H1 (cell line): ENCODE data around the gene BNIP2. TPM values are rescaled to one million over a fixed set of nuclear protein-coding genes. Genes with fewer than 3 reads are reported as not detected.

Source experiments
- CTCF ChIA-PET: fragments of 300-600 bp; sonication (Branson Sonifier 250); formaldehyde crosslinking; loops from one replicate; lab custom pipeline; 2021; ENCODE audit not compliant: partially characterized antibody; lab: Charles Lee
- POLR2A ChIA-PET: fragments of 300-600 bp; sonication (Branson Sonifier 250); formaldehyde crosslinking; loops from one replicate; lab custom pipeline; 2021; ENCODE audit warnings: inconsistent platforms; ENCODE audit not compliant: partially characterized antibody; lab: Charles Lee
- DNase-seq, 2 experiments: peaks; one replicate each; pipeline versions ENCODE4 v3.0.0 to v3.0.0-alpha.2; 2010 to 2022; ENCODE audit warnings: low spot score in 2 of 2, low read depth in 1 of 2, mixed read lengths in 1 of 2
- FAIRE-seq: peaks from 2 replicates; lab custom pipeline; 2011; peaks lifted over from hg19 to GRCh38; lab: Jason Lieb, UNC
- H2AFZ ChIP-seq: 2 replicates; pipeline ENCODE4 v1.8.1; 2012; ENCODE audit warnings: low read length, inconsistent platforms
- H2AK5ac ChIP-seq: 2 replicates; pipeline ENCODE4 v1.6.1; 2013; ENCODE audit warnings: low read depth, low read length
- H2BK120ac ChIP-seq: replicated peaks from 2 replicates; pipeline ENCODE3; 2013; ENCODE audit warnings: low read depth, low read length, inconsistent platforms
- H2BK12ac ChIP-seq: 2 replicates; pipeline ENCODE4 v1.6.1; 2013; ENCODE audit warnings: low read depth, low read length
- H2BK15ac ChIP-seq: 2 replicates; pipeline ENCODE4 v1.6.1; 2013; ENCODE audit warnings: low read length
- H2BK20ac ChIP-seq: 2 replicates; pipeline ENCODE4 v1.6.1; 2013; ENCODE audit warnings: low read length
- H2BK5ac ChIP-seq: 2 replicates; pipeline ENCODE4 v1.6.1; 2013; ENCODE audit warnings: low read depth, low read length
- H3K14ac ChIP-seq: 2 replicates; pipeline ENCODE4 v1.6.1; 2013; ENCODE audit warnings: inconsistent platforms; ENCODE audit not compliant: insufficient read length
- H3K18ac ChIP-seq: 2 replicates; pipeline ENCODE4 v1.6.1; 2013; ENCODE audit warnings: low read length; ENCODE audit errors: extremely low read depth
- H3K23ac ChIP-seq: 2 replicates; pipeline ENCODE4 v1.6.1; 2013; ENCODE audit warnings: inconsistent platforms; ENCODE audit not compliant: insufficient read length
- H3K23me2 ChIP-seq: 2 replicates; pipeline ENCODE4 v1.6.1; 2013; ENCODE audit warnings: low read depth, low read length
- H3K27ac ChIP-seq: 2 replicates; pipeline ENCODE4 v1.6.1; 2011; ENCODE audit warnings: low read depth, low read length, inconsistent platforms
- H3K27me3 ChIP-seq, 4 experiments: replicated peaks in 1 of 4; 1 replicate in 1 of 4; 2 replicates in 3 of 4; pipeline versions ENCODE4 v1.6.1 to v1.8.1; 2011 to 2013; ENCODE audit warnings: low read length in 3 of 4, mild to moderate bottlenecking in 3 of 4, inconsistent platforms in 2 of 4, mixed read lengths in 2 of 4, moderate library complexity in 1 of 4; ENCODE audit not compliant: control insufficient read depth in 3 of 4, insufficient read depth in 3 of 4; ENCODE audit errors: extremely low read depth in 1 of 4
- H3K36me3 ChIP-seq, 4 experiments: 2 replicates each; pipeline versions ENCODE4 v1.6.1 to v1.8.1; 2011 to 2013; ENCODE audit warnings: mild to moderate bottlenecking in 4 of 4, low read length in 3 of 4, moderate library complexity in 2 of 4, control low read depth in 1 of 4, inconsistent platforms in 1 of 4; ENCODE audit not compliant: insufficient read depth in 4 of 4, control insufficient read depth in 2 of 4
- H3K4ac ChIP-seq: replicated peaks from 2 replicates; pipeline ENCODE3; 2013; ENCODE audit warnings: low read length, low read depth, mixed read lengths, inconsistent platforms; ENCODE audit not compliant: insufficient read length
- H3K4me1 ChIP-seq, 4 experiments: replicated peaks in 1 of 4; 1 replicate in 1 of 4; 2 replicates in 3 of 4; pipeline versions ENCODE4 v1.6.1 to v1.8.1; 2011 to 2013; ENCODE audit warnings: low read length in 3 of 4, inconsistent platforms in 2 of 4, mixed read lengths in 1 of 4; ENCODE audit not compliant: insufficient read depth in 4 of 4, control insufficient read depth in 3 of 4
- H3K4me2 ChIP-seq, 2 experiments: 2 replicates each; pipeline versions ENCODE4 v1.6.1 to v1.8.1; 2011 to 2013; ENCODE audit warnings: low read depth in 2 of 2, low read length in 2 of 2, control low read depth in 1 of 2, inconsistent platforms in 1 of 2, mild to moderate bottlenecking in 1 of 2; ENCODE audit not compliant: insufficient read depth in 1 of 2
- H3K4me3 ChIP-seq, 4 experiments: fragments of 200-600, 300-600 bp in 1 of 4; sonication (generic), shearing (Covaris generic), sonication (Bioruptor Twin) in 1 of 4; 2 replicates each; pipeline versions ENCODE4 v1.5.1 to v1.8.1; 2011 to 2016; ENCODE audit warnings: low read length in 4 of 4, low read depth in 3 of 4, control low read depth in 2 of 4, inconsistent platforms in 2 of 4, mild to moderate bottlenecking in 2 of 4, mixed read lengths in 1 of 4, moderate library complexity in 1 of 4; ENCODE audit not compliant: insufficient read depth in 2 of 4; ENCODE audit errors: extremely low read depth in 1 of 4
- H3K56ac ChIP-seq: replicated peaks from 2 replicates; pipeline ENCODE3; 2013; ENCODE audit warnings: low read depth, mild to moderate bottlenecking, mixed read lengths, low read length, inconsistent platforms; ENCODE audit not compliant: insufficient read length
- H3K79me1 ChIP-seq: 2 replicates; pipeline ENCODE4 v1.6.1; 2013; ENCODE audit warnings: low read depth, low read length, control low read depth
- H3K79me2 ChIP-seq, 2 experiments: 2 replicates each; pipeline versions ENCODE4 v1.6.1 to v1.8.1; 2012 to 2013; ENCODE audit warnings: low read length in 2 of 2, mild to moderate bottlenecking in 2 of 2, inconsistent platforms in 1 of 2; ENCODE audit not compliant: insufficient read depth in 2 of 2, control insufficient read depth in 1 of 2
- H3K9ac ChIP-seq, 4 experiments: replicated peaks in 1 of 4; 1 replicate in 1 of 4; 2 replicates in 3 of 4; pipeline versions ENCODE4 v1.6.1 to v1.8.1; 2011 to 2013; ENCODE audit warnings: low read depth in 3 of 4, low read length in 3 of 4, control low read depth in 2 of 4, mild to moderate bottlenecking in 2 of 4, moderate library complexity in 2 of 4, inconsistent platforms in 1 of 4; ENCODE audit errors: extremely low read depth in 1 of 4
- H3K9me3 ChIP-seq, 2 experiments: 2 replicates each; pipeline versions ENCODE4 v1.6.1 to v1.8.1; 2012 to 2013; ENCODE audit warnings: mild to moderate bottlenecking in 2 of 2, moderate library complexity in 2 of 2, control low read depth in 1 of 2, inconsistent platforms in 1 of 2, low read depth in 1 of 2, low read length in 1 of 2, mixed read lengths in 1 of 2; ENCODE audit not compliant: insufficient read depth in 2 of 2
- H4K20me1 ChIP-seq, 2 experiments: replicated peaks in 1 of 2; 2 replicates each; pipeline versions ENCODE3 to v1.8.1; 2011 to 2013; ENCODE audit warnings: inconsistent platforms in 2 of 2, low read length in 2 of 2, mild to moderate bottlenecking in 1 of 2; ENCODE audit not compliant: insufficient read depth in 2 of 2, control insufficient read depth in 1 of 2
- H4K5ac ChIP-seq: 2 replicates; pipeline ENCODE4 v1.6.1; 2013; ENCODE audit warnings: low read length, low read depth, mixed read lengths, inconsistent platforms; ENCODE audit not compliant: insufficient read length
- H4K8ac ChIP-seq: 2 replicates; pipeline ENCODE4 v1.8.0; 2013; ENCODE audit warnings: mild to moderate bottlenecking, moderate library complexity, low read length, inconsistent platforms; ENCODE audit not compliant: insufficient read depth; ENCODE audit errors: extremely low read depth
- H4K91ac ChIP-seq: replicated peaks from 2 replicates; pipeline ENCODE3; 2013; ENCODE audit warnings: low read length, mixed read lengths, inconsistent platforms; ENCODE audit not compliant: insufficient read length
- BACH1 ChIP-seq: IDR thresholded peaks from 2 replicates; pipeline ENCODE4 v1.6.1; 2012; ENCODE audit warnings: low read length, improper control_type of control experiment
- CHD1 ChIP-seq: IDR thresholded peaks from 2 replicates; pipeline ENCODE4 v1.6.1; 2012; ENCODE audit warnings: low read depth, low read length, improper control_type of control experiment
- HDAC6 ChIP-seq: IDR thresholded peaks from one replicate; pipeline ENCODE4 v1.7.1; 2012; ENCODE audit warnings: low read depth, mild to moderate bottlenecking, inconsistent platforms, low read length, moderate library complexity
- RBBP5 ChIP-seq: IDR thresholded peaks from 2 replicates; pipeline ENCODE4 v1.7.1; 2012; ENCODE audit warnings: low read depth, mild to moderate bottlenecking, inconsistent platforms, low read length, moderate library complexity, borderline replicate concordance
- RNF2 ChIP-seq: fragments of 200-900, 300-1000 bp; sonication (generic); IDR thresholded peaks from 2 replicates; pipeline ENCODE4 v1.7.1; 2016; ENCODE audit warnings: borderline replicate concordance, low read depth, mild to moderate bottlenecking, antibody characterized with exemption, low read length; ENCODE audit not compliant: poor library complexity, severe bottlenecking; ENCODE audit errors: missing control alignments
- SIRT6 ChIP-seq: IDR thresholded peaks from one replicate; pipeline ENCODE4 v1.7.1; 2012; ENCODE audit warnings: low read length, inconsistent platforms
- YY1 ChIP-seq: IDR thresholded peaks from 2 replicates; pipeline ENCODE4 v1.6.1; 2011; ENCODE audit warnings: low read depth, mild to moderate bottlenecking, low read length
- WGBS, 2 experiments: shearing (Covaris generic) in 1 of 2; methylation state at CpG; one replicate each; pipeline versions ENCODE4 v1.1.6 to v1.1.7; 2013 to 2015; ENCODE audit warnings: low lambda C conversion rate in 2 of 2, mixed read lengths in 2 of 2, inconsistent platforms in 1 of 2, low coverage in 1 of 2, missing lambda C conversion rate in 1 of 2; ENCODE audit not compliant: insufficient replicate concordance in 2 of 2, insufficient coverage in 1 of 2, insufficient read length in 1 of 2; ENCODE audit errors: extremely low coverage in 1 of 2, missing lambda C conversion rate in 1 of 2; 5-methylcytosine and 5-hydroxymethylcytosine counted together
- polyA plus RNA-seq, 7 experiments: library from polyadenylated mRNA; depleted of rRNA in 3 of 7; stranded (reverse) in 5 of 7; unstranded in 2 of 7; fragments of >200 nt in 5 of 7; fragments of 200-250 nt in 2 of 7; gene quantifications; 1 replicate in 5 of 7; 2 replicates in 1 of 7; 4 replicates in 1 of 7; pipeline versions ENCODE4 v1.2.1 to v1.2.3, GENCODE V29; 2011 to 2013; ENCODE audit warnings: missing spikeins in 2 of 7, mixed read lengths in 2 of 7
- total RNA-seq: library from RNA; stranded (reverse); fragmentation: NEBNext Ultra II Directional; extraction: Animal tissue kit (Norgen Biotek cat#: 25700); gene quantifications from 2 replicates; pipeline ENCODE4 v1.2.1, GENCODE V29; 2021
- TF ChIP-seq, protein P1 (sequence below): IDR thresholded peaks from 2 replicates; pipeline ENCODE4 v1.6.1; 2012; ENCODE audit warnings: low read length, inconsistent platforms

BNIP2 gene
- total and polyA plus RNA-seq, 2 of the 8 experiments (the other 6 are each of a cell fraction or from before 2014, with no cell fraction given), result 11.8 to 40.6 TPM

DNA sequence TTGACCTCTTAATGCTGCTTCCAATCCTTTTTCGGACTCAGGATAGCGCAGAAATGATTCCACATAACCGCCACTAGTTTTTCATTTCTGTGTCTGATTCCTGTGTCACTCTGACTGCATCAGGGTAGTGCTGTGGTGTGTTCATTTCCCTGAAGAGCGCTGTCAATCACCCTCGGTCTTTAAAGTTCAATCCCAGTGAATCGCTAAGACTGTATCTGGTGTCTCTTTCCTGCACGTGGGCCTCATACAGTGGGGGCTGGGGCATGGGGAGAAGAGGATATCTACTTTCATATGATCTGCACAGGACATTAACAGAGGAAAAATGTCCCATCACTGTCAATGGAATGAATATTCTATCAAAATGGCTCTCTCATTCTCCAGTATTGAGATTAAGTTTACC lies 32.9 kb upstream of the BNIP2 start:
- no peak overlapping the region for H2BK15ac ChIP-seq
- no peak overlapping the region for H3K4me2 ChIP-seq
- FAIRE-seq (no peak), DNase-seq (no peak)
- no peak overlapping the region for H2BK12ac ChIP-seq
- H3K79me1 ChIP-seq, result no peaks in the 10 kb centered on the region
- H4K20me1 ChIP-seq, result no peaks in the 10 kb centered on the region
- no peak overlapping the region for H4K8ac ChIP-seq
- no peak overlapping the region for H2AFZ ChIP-seq
- H2AK5ac ChIP-seq, result no peak overlapping the region
- H2BK5ac ChIP-seq, result no peak overlapping the region
- no peaks in the 10 kb centered on the region for H3K9me3 ChIP-seq
- H3K36me3 ChIP-seq, result no peaks in the 10 kb centered on the region
- H2BK120ac ChIP-seq, result no peak overlapping the region
- H3K4ac ChIP-seq, result no peak overlapping the region
- no peaks in the 10 kb centered on the region for H3K79me2 ChIP-seq
- ChIA-PET POLR2A (no interaction called here), CTCF (interaction anchor here (1.6 to 5.0 kb wide), 2 partner anchors 43 to 605 kb away, joined by 4 to 54 read pairs; no protein-coding TSS in a partner anchor)
- H3K9ac ChIP-seq, result no peak overlapping the region
- no peak overlapping the region for H4K91ac ChIP-seq
- H3K23ac ChIP-seq, result no peak overlapping the region
- TF ChIP-seq RBBP5, result no peak
- TF ChIP-seq, protein P1, sequence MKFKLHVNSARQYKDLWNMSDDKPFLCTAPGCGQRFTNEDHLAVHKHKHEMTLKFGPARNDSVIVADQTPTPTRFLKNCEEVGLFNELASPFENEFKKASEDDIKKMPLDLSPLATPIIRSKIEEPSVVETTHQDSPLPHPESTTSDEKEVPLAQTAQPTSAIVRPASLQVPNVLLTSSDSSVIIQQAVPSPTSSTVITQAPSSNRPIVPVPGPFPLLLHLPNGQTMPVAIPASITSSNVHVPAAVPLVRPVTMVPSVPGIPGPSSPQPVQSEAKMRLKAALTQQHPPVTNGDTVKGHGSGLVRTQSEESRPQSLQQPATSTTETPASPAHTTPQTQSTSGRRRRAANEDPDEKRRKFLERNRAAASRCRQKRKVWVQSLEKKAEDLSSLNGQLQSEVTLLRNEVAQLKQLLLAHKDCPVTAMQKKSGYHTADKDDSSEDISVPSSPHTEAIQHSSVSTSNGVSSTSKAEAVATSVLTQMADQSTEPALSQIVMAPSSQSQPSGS, result no peak
- no peak for TF ChIP-seq YY1
- no peak for TF ChIP-seq CHD1
- TF ChIP-seq RNF2, result no peak
- no peak for TF ChIP-seq HDAC6
- no peak for TF ChIP-seq BACH1
- TF ChIP-seq SIRT6, result no peak
- no peak overlapping the region for H3K18ac ChIP-seq
- H3K14ac ChIP-seq, result no peak overlapping the region
- WGBS, 2 experiments, result 95% methylated on average over 7 of the region's 7 CpGs; no CpG with 5 or more reads in 1 of the 2 experiments
- H3K23me2 ChIP-seq, result no peaks in the 10 kb centered on the region
- H3K56ac ChIP-seq, result no peak overlapping the region
- H3K27me3 ChIP-seq, result no peaks in the 10 kb centered on the region
- H3K4me3 ChIP-seq, result no peak overlapping the region
- no peak overlapping the region for H4K5ac ChIP-seq
- no peaks in the 10 kb centered on the region for H3K4me1 ChIP-seq
- H2BK20ac ChIP-seq, result no peak overlapping the region
- H3K27ac ChIP-seq, result no peak overlapping the region
